Testis (tissue), 3 donors: Measurements from ENCODE around the gene GSG1L. TPM values are rescaled to one million over a fixed set of nuclear protein-coding genes. Genes with fewer than 3 reads are reported as not detected.
"Not testable (repeated sequence)": the region's sequence is repeated elsewhere in the genome, so short reads cannot be mapped to it uniquely, and the experiment has no call there.

Experiments
- DNase-seq: peaks from one replicate; pipeline ENCODE4 v3.0.0-alpha.2; 2019
- H3K27ac ChIP-seq, 2 donors: fragments of 200-600 bp; sonication (generic); one replicate each; pipeline ENCODE4 v1.5.1; 2019
- H3K27me3 ChIP-seq: fragments of 200-600 bp; sonication (generic); one replicate; pipeline ENCODE4 v1.5.1; 2019
- H3K36me3 ChIP-seq: fragments of 200-600 bp; sonication (generic); one replicate; pipeline ENCODE4 v1.5.1; 2017; ENCODE audit warnings: low read depth; ENCODE audit errors: missing control alignments
- H3K4me1 ChIP-seq: fragments of 200-600 bp; sonication (generic); one replicate; pipeline ENCODE4 v1.5.1; 2019
- H3K4me3 ChIP-seq, 2 donors: fragments of 200-600 bp; sonication (generic); one replicate each; pipeline ENCODE4 v1.5.1; 2017 to 2019
- H3K9me3 ChIP-seq: fragments of 200-600 bp; sonication (generic); one replicate; pipeline ENCODE4 v1.5.1; 2017
- POLR2A ChIP-seq: fragments of 450-650 bp; IDR thresholded peaks from one replicate; pipeline ENCODE4 v1.6.1; 2017; ENCODE audit warnings: antibody characterized with exemption, mild to moderate bottlenecking, moderate library complexity
- whole genome bisulfite sequencing, 2 donors: methylation state at CpG; one replicate each; pipeline ENCODE4 v1.1.5; 2018; 5-methylcytosine and 5-hydroxymethylcytosine counted together
- intact Hi-C: fragments of 100-400 bp; cut with DNase I; formaldehyde crosslinking; loops from one replicate; pipeline ENCODE4 v1.15.1; 2023; ENCODE audit warnings: low total_unique reads
- polyA plus RNA-seq: library from polyadenylated mRNA; stranded (reverse); fragments of 350-450 nt; fragmentation: Illumina TruSeq; extraction: RNeasy Lipid Tissue Mini Kit (QIAGEN cat#74804); gene quantifications from one replicate; pipeline ENCODE4 v1.2.3, GENCODE V29; 2014; ENCODE audit warnings: low read depth, low replicate concordance; ENCODE audit not compliant: insufficient read depth
- total RNA-seq, 2 donors: library from RNA; depleted of rRNA; stranded (reverse); fragments of >200 nt; gene quantifications; one replicate each; pipeline ENCODE4 v1.2.3, GENCODE V29; 2016
- TF ChIP-seq, protein P1 (sequence below), 3 experiments: fragments of 450-650 bp in 2 of 3; fragments of 200-600 bp in 1 of 3; sonication (generic) in 1 of 3; IDR thresholded peaks; one replicate each; pipeline ENCODE4 v1.5.1; 2016 to 2019; ENCODE audit warnings: antibody characterized with exemption in 3 of 3, mild to moderate bottlenecking in 2 of 3, moderate library complexity in 1 of 3

The GSG1L gene
- total and polyA plus RNA-seq, 3 donors from 2014 or later, result 1.1 to 2.8 (median 1.9) TPM

DNA sequence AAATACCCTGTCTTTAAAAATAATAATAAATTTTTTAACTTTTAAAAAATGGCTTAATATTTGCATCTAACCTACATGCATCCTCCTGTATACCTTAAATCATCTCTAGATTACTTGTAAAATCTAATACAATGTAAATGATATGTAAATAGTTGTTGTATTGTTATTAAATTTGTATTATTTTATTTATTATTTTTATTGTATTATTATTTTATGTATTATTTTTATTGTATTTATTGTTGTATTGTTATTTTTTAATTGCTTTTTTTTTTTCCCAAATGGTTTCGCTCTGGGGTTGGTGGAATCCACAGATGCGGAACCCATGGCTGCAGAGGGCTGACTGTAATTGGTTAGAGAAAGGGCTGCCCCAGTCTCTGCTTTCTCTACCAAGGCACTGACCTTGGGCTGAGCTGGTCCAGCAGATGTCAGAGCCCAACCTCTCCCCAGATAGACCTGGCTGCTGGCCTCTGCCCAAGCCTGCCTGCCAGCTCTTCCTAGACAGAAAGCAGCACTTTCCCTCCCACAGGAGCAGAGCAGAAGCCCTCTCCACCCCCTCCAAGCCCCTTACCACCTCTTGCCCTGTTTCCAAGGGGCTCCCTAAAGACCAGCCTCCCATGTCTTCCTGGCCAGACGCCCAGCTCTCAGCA lies 183.8 kb downstream of the GSG1L start:
- 40 to 53% methylated on average over 3 of the region's 3 CpGs for WGBS, 2 donors
- Histone ChIP-seq H3K27me3 (no peaks in the 10 kb centered on the region), H3K36me3 (no peaks in the 10 kb centered on the region), H3K27ac (no peak overlapping the region), H3K4me1 (peaks cover 8% of the 10 kb centered on the region), H3K4me3 (no peak overlapping the region), H3K9me3 (no peaks in the 10 kb centered on the region)
- DNase-seq, result peak; percentile 72
- intact Hi-C loops, result no loop called here
- TF ChIP-seq, protein P1, sequence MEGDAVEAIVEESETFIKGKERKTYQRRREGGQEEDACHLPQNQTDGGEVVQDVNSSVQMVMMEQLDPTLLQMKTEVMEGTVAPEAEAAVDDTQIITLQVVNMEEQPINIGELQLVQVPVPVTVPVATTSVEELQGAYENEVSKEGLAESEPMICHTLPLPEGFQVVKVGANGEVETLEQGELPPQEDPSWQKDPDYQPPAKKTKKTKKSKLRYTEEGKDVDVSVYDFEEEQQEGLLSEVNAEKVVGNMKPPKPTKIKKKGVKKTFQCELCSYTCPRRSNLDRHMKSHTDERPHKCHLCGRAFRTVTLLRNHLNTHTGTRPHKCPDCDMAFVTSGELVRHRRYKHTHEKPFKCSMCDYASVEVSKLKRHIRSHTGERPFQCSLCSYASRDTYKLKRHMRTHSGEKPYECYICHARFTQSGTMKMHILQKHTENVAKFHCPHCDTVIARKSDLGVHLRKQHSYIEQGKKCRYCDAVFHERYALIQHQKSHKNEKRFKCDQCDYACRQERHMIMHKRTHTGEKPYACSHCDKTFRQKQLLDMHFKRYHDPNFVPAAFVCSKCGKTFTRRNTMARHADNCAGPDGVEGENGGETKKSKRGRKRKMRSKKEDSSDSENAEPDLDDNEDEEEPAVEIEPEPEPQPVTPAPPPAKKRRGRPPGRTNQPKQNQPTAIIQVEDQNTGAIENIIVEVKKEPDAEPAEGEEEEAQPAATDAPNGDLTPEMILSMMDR (IDR thresholded peaks at IDR 0.05), result no peak

DNA sequence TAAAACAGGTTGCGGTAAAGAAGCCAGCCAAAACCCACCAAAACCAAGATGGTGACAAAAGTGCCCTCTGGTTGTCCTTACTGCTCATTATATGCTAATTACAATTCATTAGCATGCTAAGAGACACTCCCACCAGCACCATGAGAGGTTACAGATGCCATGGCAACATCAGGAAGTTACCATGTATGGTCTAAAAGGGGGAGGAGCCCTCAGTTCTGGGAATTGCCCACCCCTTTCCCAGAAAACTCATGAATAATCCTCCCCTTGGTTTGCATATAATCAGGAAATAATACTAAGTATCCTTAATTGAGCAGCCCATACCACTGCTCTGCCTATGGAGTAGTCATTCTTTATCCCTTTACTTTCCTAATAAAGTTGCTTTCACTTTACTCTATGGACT lies 190.9 kb downstream of the GSG1L start:
- H3K27me3 ChIP-seq, H3K4me3 ChIP-seq, H3K36me3 ChIP-seq, H3K4me1 ChIP-seq, DNase-seq, intact Hi-C loops, H3K27ac ChIP-seq, H3K9me3 ChIP-seq: not testable (repeated sequence)
- WGBS, 2 donors, result 94 to 100% methylated on average over 1 of the region's 1 CpG

DNA sequence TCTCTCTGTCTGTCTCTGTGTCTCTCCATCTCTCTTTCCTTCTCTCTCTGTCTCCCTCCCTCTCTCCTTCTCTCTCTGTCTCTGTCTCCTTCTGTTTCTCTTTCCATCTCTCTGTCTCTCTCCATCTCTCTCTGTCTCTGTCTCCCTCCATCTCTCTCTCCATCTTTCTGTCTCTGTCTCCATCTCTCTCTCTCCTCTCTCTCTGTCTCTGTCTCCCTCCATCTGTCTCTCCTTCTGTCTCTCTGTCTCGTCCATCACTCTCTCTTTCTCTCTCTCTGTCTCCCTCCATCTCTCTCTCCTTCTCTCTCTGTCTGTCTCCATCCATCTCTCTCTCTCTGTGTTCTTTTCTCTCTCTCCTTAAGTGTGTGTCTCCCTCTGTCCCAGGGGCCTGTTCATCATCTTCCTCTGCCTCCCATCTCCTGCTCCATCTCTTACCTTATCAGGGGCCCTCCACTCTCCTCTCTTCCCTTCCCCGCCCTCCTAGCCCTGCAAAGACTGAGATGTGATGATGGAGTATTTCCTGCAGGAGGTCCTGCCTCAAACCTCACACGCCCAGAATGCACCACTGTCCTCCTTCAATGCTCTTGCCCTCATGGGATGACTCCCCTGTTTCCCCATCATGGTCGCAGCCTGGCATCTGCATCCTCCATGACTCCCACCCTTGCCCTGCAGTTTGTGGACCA lies 193.3 kb downstream of the GSG1L start:
- Histone ChIP-seq H3K9me3 (no peaks in the 10 kb centered on the region), H3K4me3 (no peak overlapping the region), H3K36me3 (no peaks in the 10 kb centered on the region), H3K4me1 (no peaks in the 10 kb centered on the region), H3K27ac (no peak overlapping the region), H3K27me3 (no peaks in the 10 kb centered on the region)
- no peak for TF ChIP-seq POLR2A
- TF ChIP-seq, protein P1 (IDR thresholded peaks at IDR 0.05), result no peak
- intact Hi-C loops, result no loop called here
- DNase-seq, result no peak
- 69 to 70% methylated on average over 4 of the region's 4 CpGs for WGBS, 2 donors

DNA sequence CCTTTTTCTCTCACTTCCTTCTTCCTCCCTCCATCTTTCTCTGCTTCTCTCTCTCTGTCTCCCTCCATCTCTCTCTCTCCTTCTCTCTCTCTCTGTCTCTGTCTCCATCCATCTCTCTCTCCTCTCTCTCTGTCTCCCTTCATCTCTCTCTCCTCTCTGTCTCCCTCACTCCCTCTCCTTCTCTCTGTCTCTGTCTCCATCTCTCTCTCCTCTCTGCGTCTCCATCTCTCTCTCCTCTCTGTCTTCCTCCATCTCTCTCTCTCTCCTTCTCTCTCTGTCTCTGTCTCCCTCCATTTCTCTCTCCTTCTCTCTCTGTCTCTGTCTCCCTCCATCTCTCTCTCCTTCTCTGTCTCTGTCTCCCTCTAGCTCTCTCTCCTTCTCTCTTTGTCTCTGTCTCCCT lies 194.1 kb downstream of the GSG1L start:
- Histone ChIP-seq H3K4me3 (no peak overlapping the region), H3K4me1 (no peaks in the 10 kb centered on the region), H3K27me3 (no peaks in the 10 kb centered on the region), H3K9me3 (no peaks in the 10 kb centered on the region), H3K36me3 (no peaks in the 10 kb centered on the region), H3K27ac (no peak overlapping the region)
- no peak for DNase-seq
- intact Hi-C loops, result no loop called here
- 91 to 94% methylated on average over 1 of the region's 1 CpG for WGBS, 2 donors
- TF ChIP-seq POLR2A, result no peak
- TF ChIP-seq, protein P1 (IDR thresholded peaks at IDR 0.05), result no peak

DNA sequence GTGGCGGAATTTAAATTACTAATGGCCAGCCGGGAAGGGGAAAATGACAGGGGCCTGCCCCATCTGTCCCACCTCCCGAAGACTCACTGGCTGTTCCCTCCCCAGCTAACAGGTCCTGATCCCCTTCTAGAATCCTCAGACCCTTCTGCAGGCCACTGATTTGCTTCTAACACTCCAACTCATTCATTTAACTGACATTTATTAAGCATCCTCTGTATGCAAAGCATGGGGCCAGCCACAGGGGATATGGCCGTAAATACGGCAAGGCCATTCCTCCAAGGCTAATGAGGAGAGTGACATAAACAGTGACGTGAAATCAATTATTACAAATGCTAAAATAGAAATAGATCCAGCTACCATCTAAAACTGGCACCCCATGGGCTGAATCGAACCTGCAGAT lies 195.3 kb downstream of the GSG1L start:
- H3K4me1 ChIP-seq, result no peaks in the 10 kb centered on the region
- no peaks in the 10 kb centered on the region for H3K36me3 ChIP-seq
- no peaks in the 10 kb centered on the region for H3K27me3 ChIP-seq
- intact Hi-C loops, result no loop called here
- 50 to 74% methylated on average over 7 of the region's 7 CpGs for WGBS, 2 donors
- no peak overlapping the region for H3K27ac ChIP-seq
- DNase-seq, result no peak
- TF ChIP-seq, protein P1 (IDR thresholded peaks at IDR 0.05), result no peak
- no peak for TF ChIP-seq POLR2A
- no peak overlapping the region for H3K4me3 ChIP-seq
- no peaks in the 10 kb centered on the region for H3K9me3 ChIP-seq
